Body of pancreas (tissue), 4 donors: ENCODE data around the gene MYO1B. TPM values are rescaled to one million over a fixed set of nuclear protein-coding genes. Genes with fewer than 3 reads are reported as not detected.

Experiments used
- ATAC-seq: fragments of 150-250 bp; one replicate; pipeline ENCODE4 v1.9.1; 2016
- DNase-seq, 4 donors: peaks; one replicate each; pipeline ENCODE4 v3.0.0-alpha.2; 2019
- H3K27ac ChIP-seq, 4 donors: fragments of 200-600 bp; sonication (generic); 1 replicate in 3 of 4; 2 replicates in 1 of 4; pipeline versions ENCODE4 v1.5.1 to v1.6.1; 2016 to 2019; ENCODE audit warnings: mild to moderate bottlenecking in 1 of 4, mixed read lengths in 1 of 4, moderate library complexity in 1 of 4
- H3K27me3 ChIP-seq, 2 donors: fragments of 200-600 bp; sonication (generic); one replicate each; pipeline ENCODE4 v1.6.0; 2016; ENCODE audit warnings: mild to moderate bottlenecking in 1 of 2
- H3K36me3 ChIP-seq, 2 donors: fragments of 200-600 bp; sonication (generic); replicated peaks in 1 of 2; 2 replicates each; pipeline ENCODE4 v1.5.1; 2016; ENCODE audit warnings: low read depth in 2 of 2; ENCODE audit not compliant: insufficient read depth in 1 of 2
- H3K4me1 ChIP-seq: fragments of 200-600 bp; sonication (generic); one replicate; pipeline ENCODE4 v1.6.0; 2016
- H3K4me3 ChIP-seq, 2 donors: fragments of 200-600 bp; sonication (generic); 1 replicate in 1 of 2; 2 replicates in 1 of 2; pipeline ENCODE4 v1.5.1; 2016 to 2019
- H3K9me3 ChIP-seq, 3 donors: fragments of 200-600 bp; sonication (generic); 1 replicate in 2 of 3; 2 replicates in 1 of 3; pipeline ENCODE4 v1.5.1; 2016
- POLR2A ChIP-seq, 3 donors: fragments of 450-650 bp; IDR thresholded peaks; one replicate each; pipeline ENCODE4 v1.6.1; 2016; ENCODE audit warnings: antibody characterized with exemption in 3 of 3, mild to moderate bottlenecking in 2 of 3
- WGBS, 2 donors: methylation state at CpG; one replicate each; pipeline ENCODE4 v1.1.5; 2017; 5-methylcytosine and 5-hydroxymethylcytosine counted together
- intact Hi-C: fragments of 100-400 bp; cut with DNase I; formaldehyde crosslinking; loops from one replicate; pipeline ENCODE4 v1.15.1; 2023
- total RNA-seq, 2 donors: library from RNA; depleted of rRNA; stranded (reverse); fragments of >200 nt; gene quantifications; one replicate each; pipeline ENCODE4 v1.1.0, GENCODE V29; 2016
- TF ChIP-seq, protein P1 (sequence below), 7 experiments: fragments of 450-650 bp in 4 of 7; fragments of 200-600 bp in 3 of 7; sonication (generic) in 3 of 7; IDR thresholded peaks; one replicate each; pipeline ENCODE4 v1.5.1; 2016 to 2019; ENCODE audit warnings: antibody characterized with exemption in 7 of 7

Gene MYO1B
- total RNA-seq, 2 donors from 2014 or later, result 68.0 to 77.8 TPM

DNA sequence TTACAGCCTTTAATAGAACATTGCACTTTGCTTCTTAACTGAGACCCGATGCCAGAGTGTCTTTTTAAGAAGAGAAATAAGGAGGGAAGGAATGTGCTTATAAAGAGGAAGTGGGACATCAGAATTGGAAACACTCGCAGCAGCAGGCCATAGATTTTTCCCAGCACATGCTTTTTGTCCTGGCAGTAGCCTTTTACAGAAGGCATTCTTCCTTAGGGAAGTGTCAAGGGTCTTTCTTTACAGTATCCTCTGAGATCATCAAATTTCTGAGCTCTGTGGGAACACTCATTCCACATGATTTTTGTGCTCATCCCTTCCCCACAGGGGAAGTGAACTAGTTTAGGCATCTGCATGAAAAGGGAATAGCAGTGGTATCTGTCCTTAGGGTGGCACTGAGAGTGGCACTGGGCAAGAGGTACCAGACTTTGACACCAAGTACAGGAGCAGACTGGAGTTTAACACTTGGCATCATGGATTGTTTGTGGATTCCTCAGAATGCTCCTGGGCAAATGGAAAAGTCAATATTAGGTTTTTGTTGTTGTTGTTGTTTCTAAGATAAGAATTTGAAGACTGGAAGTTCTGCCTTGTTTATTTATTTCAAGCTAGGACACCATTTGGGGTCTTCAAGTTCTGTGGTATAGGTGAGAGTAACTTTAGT, 4.1 kb downstream of the MYO1B start:
- ATAC-seq (no peak), DNase-seq (no peak)
- Histone ChIP-seq H3K4me3 (no peak overlapping the region), H3K4me1 (peaks cover 79% of the 10 kb centered on the region), H3K27ac (peak overlapping the region in 1 of 4 donors; percentile 20), H3K9me3 (no peaks in the 10 kb centered on the region), H3K27me3 (no peaks in the 10 kb centered on the region), H3K36me3 (no peaks in the 10 kb centered on the region)
- 24 to 40% methylated on average over 2 of the region's 2 CpGs for WGBS, 2 donors
- TF ChIP-seq, protein P1, sequence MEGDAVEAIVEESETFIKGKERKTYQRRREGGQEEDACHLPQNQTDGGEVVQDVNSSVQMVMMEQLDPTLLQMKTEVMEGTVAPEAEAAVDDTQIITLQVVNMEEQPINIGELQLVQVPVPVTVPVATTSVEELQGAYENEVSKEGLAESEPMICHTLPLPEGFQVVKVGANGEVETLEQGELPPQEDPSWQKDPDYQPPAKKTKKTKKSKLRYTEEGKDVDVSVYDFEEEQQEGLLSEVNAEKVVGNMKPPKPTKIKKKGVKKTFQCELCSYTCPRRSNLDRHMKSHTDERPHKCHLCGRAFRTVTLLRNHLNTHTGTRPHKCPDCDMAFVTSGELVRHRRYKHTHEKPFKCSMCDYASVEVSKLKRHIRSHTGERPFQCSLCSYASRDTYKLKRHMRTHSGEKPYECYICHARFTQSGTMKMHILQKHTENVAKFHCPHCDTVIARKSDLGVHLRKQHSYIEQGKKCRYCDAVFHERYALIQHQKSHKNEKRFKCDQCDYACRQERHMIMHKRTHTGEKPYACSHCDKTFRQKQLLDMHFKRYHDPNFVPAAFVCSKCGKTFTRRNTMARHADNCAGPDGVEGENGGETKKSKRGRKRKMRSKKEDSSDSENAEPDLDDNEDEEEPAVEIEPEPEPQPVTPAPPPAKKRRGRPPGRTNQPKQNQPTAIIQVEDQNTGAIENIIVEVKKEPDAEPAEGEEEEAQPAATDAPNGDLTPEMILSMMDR (IDR thresholded peaks at IDR 0.05), result no peak
- TF ChIP-seq POLR2A (IDR thresholded peaks at IDR 0.05), result no peak
- intact Hi-C loops, result no loop called here

DNA sequence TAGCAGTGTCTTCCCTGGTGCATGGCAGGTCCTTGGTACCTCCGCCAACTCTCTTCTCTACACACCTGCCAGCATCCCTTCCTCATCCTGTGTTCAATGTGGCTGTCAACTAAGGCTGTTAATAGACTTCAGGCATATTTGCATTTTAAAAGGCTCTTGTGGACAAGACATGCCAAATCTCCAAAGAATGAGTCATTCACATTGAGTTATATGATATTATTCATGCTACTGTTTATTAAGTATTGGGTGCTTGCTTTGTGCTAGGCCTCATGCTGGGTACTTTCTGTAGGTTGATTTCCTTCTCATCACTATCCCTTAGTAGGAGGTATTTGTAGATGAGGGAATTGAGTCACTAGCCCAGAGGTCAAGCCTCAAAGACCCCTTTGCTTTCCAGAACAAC, 5.2 kb downstream of the MYO1B start:
- no peaks in the 10 kb centered on the region for H3K27me3 ChIP-seq
- DNase-seq (no peak), ATAC-seq (no peak)
- no peak for TF ChIP-seq POLR2A (IDR thresholded peaks at IDR 0.05)
- TF ChIP-seq, protein P1 (IDR thresholded peaks at IDR 0.05), result no peak
- peaks cover 74% of the 10 kb centered on the region for H3K4me1 ChIP-seq
- intact Hi-C loops, result no loop called here
- no peak overlapping the region for H3K4me3 ChIP-seq
- H3K27ac ChIP-seq, result no peak overlapping the region
- WGBS, 2 donors, result 93 to 100% methylated on average over 1 of the region's 1 CpG
- H3K36me3 ChIP-seq, result no peaks in the 10 kb centered on the region
- H3K9me3 ChIP-seq, result no peaks in the 10 kb centered on the region

DNA sequence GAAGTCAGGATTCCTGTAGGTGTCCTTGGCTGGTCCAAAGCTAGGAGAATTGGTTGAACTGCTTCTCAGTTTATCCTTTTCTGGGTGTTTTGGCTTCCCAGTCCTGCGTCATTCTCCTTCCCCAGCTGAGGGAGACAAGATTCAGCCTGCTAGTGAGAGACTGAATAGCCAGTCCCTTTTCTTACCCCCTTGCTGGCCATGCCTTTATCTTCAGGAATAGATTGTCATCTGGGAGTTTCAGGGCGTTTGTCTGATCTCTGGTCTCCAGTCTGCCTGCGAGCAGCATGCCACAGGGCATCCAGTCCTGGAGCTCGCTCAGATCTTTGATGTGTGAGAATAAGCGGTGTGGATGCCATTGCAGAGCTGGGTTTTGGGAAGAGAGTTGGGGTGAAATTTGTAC, 5.8 kb downstream of the MYO1B start:
- Histone ChIP-seq H3K4me1 (peaks cover 79% of the 10 kb centered on the region), H3K4me3 (no peak overlapping the region), H3K36me3 (no peaks in the 10 kb centered on the region), H3K27me3 (no peaks in the 10 kb centered on the region), H3K27ac (no peak overlapping the region), H3K9me3 (no peaks in the 10 kb centered on the region)
- DNase-seq, result no peak
- WGBS, 2 donors, result 85% methylated on average over 5 of the region's 5 CpGs
- no peak for TF ChIP-seq POLR2A (IDR thresholded peaks at IDR 0.05)
- TF ChIP-seq, protein P1 (IDR thresholded peaks at IDR 0.05), result no peak
- intact Hi-C loops, result no loop called here
- no peak for ATAC-seq

DNA sequence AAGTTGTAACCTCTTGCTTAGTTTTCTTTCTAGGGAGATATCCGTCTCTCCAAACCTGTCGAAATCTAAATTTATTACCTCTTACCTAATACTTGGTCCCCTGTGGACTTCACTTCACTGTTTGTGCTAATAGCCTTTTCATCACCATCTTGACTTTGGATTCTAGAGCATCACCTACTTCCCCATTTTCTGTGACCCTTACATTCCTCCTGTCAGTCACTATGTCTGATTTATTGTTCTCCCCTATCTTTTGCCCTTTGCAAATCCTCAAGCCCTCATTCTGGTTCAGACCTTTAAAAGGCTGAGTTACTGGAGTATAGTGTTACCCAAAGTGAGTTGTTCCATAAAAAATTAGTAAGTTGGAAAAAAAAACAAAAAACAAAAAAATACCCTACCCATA, 7.5 kb downstream of the MYO1B start:
- ATAC-seq (no peak), DNase-seq (no peak)
- no peak overlapping the region for H3K4me3 ChIP-seq
- H3K27me3 ChIP-seq, result no peaks in the 10 kb centered on the region
- intact Hi-C loops, result no loop called here
- H3K9me3 ChIP-seq, result no peaks in the 10 kb centered on the region
- H3K27ac ChIP-seq, result no peak overlapping the region
- TF ChIP-seq, protein P1 (IDR thresholded peaks at IDR 0.05), result no peak
- no peak for TF ChIP-seq POLR2A (IDR thresholded peaks at IDR 0.05)
- peaks cover 73% of the 10 kb centered on the region for H3K4me1 ChIP-seq
- no peaks in the 10 kb centered on the region for H3K36me3 ChIP-seq
- WGBS, 2 donors, result 67 to 71% methylated on average over 2 of the region's 2 CpGs

DNA sequence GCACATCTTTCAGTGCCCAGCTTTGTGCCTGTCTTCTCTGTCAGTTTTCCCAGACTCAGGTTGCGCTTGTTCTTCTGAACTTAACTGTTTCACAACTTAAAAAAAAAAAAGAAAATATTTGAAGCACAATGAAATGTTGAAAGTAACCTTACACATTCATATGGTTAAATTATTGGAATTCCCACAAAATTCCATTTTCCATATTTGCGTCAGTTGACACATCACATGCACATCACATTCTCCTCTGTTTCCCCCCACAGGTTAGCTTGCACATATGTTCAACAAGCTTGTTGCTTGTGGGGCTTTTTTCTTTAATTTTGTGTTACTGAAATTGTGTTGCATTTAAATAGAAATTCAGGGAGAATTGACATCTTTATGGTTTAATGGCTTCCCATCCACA, 8.3 kb downstream of the MYO1B start:
- Histone ChIP-seq H3K4me3 (no peak overlapping the region), H3K27ac (no peak overlapping the region), H3K36me3 (no peaks in the 10 kb centered on the region), H3K9me3 (no peaks in the 10 kb centered on the region), H3K4me1 (peaks cover 67% of the 10 kb centered on the region), H3K27me3 (no peaks in the 10 kb centered on the region)
- no peak for ATAC-seq
- WGBS, 2 donors, result 81 to 89% methylated on average over 2 of the region's 2 CpGs
- intact Hi-C loops, result no loop called here
- TF ChIP-seq POLR2A (IDR thresholded peaks at IDR 0.05), result no peak
- TF ChIP-seq, protein P1 (IDR thresholded peaks at IDR 0.05), result no peak
- no peak for DNase-seq
